Choroid plexus epithelial cell (primary cell): ENCODE results near the gene SNX20.

Experiments used
- DNase-seq: peaks from one replicate; pipeline ENCODE4 v3.0.0-alpha.2; 2010; ENCODE audit warnings: low read depth
- H3K4me3 ChIP-seq: 2 replicates; pipeline ENCODE4 v1.5.1; 2011; ENCODE audit warnings: low read depth, mild to moderate bottlenecking, control low read depth, low read length, moderate library complexity
- TF ChIP-seq, protein P1 (sequence below): conservative IDR thresholded peaks from 2 replicates; pipeline ENCODE4 v1.5.1; 2011; ENCODE audit warnings: low read depth, mild to moderate bottlenecking, control low read depth, inconsistent platforms, low read length, moderate library complexity

The SNX20 gene

DNA sequence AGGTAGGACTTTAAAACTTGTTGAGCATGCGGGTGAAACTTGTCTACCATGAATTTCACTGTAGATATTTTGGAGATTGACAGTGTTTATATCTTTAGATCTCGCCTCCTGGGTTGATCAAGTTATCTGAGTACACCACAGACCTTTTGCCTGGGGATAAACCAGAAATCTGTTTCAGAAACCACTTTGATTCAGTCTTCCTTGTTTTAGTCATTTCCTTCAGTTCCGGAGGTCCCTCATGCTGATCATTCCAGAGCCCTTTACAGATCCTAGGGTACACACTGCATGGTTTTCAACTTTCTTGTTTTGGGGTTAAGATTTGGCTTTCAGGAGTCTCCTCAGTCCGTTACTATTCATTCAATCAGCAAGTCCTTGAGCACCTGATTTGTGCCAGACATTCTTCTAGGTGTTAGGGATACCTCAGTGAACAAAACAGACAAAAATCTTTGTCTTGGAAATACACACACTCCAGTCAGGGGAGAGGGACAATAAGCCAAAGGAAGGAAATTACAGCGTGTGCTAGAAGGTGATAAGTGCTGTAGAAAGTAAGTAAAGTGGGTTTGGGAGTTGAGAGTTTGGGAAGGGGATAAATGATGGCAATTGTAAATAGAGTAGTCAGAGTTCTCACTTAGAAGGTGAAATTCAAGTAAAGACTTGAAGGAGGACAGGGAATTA, 24.5 kb upstream of the SNX20 start:
- H3K4me3 ChIP-seq: no peak overlapping the region
- DNase-seq: no peak
- TF ChIP-seq, protein P1, sequence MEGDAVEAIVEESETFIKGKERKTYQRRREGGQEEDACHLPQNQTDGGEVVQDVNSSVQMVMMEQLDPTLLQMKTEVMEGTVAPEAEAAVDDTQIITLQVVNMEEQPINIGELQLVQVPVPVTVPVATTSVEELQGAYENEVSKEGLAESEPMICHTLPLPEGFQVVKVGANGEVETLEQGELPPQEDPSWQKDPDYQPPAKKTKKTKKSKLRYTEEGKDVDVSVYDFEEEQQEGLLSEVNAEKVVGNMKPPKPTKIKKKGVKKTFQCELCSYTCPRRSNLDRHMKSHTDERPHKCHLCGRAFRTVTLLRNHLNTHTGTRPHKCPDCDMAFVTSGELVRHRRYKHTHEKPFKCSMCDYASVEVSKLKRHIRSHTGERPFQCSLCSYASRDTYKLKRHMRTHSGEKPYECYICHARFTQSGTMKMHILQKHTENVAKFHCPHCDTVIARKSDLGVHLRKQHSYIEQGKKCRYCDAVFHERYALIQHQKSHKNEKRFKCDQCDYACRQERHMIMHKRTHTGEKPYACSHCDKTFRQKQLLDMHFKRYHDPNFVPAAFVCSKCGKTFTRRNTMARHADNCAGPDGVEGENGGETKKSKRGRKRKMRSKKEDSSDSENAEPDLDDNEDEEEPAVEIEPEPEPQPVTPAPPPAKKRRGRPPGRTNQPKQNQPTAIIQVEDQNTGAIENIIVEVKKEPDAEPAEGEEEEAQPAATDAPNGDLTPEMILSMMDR: no peak

DNA sequence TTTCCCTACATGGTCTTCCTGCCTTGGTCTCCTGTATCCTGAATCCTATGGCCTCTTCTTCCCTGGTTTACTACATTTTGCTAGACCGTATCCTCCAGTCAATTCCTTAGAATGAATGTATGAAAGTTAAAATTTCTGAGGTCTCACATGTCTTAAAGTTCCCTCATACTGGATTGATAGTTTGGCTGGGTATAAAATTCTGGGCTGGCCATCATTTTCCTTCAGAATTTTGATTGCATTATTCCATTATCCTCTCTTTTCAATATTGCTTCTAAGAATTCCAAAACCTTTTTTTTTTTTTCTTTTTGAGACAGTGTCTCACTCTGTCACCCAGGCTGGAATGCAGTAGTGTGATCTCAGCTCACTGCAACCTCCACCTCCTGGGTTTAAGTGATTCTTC, 23.1 kb upstream of the SNX20 start:
- no peak overlapping the region for H3K4me3 ChIP-seq
- DNase-seq: no peak
- TF ChIP-seq, protein P1: no peak

DNA sequence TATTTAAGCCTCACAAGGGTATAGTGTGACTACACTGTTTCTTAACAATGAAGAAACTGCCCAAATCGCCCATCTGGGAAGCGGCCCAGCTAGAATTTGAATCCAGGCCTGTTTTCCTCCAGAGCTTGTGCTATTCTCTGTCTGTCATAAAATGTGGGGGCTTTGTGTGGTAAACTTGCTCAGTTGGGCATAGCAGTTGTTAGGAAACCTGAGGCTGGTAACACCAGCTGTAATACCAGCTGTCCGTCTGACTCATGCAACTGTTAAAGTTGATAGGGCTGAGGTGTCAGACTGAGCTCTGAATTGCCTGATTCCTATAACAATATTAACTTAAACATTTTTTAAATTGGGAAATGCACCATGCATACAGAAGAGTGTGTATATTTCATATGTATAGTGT, 21.6 kb upstream of the SNX20 start:
- DNase-seq: no peak
- TF ChIP-seq, protein P1: no peak
- no peak overlapping the region for H3K4me3 ChIP-seq

DNA sequence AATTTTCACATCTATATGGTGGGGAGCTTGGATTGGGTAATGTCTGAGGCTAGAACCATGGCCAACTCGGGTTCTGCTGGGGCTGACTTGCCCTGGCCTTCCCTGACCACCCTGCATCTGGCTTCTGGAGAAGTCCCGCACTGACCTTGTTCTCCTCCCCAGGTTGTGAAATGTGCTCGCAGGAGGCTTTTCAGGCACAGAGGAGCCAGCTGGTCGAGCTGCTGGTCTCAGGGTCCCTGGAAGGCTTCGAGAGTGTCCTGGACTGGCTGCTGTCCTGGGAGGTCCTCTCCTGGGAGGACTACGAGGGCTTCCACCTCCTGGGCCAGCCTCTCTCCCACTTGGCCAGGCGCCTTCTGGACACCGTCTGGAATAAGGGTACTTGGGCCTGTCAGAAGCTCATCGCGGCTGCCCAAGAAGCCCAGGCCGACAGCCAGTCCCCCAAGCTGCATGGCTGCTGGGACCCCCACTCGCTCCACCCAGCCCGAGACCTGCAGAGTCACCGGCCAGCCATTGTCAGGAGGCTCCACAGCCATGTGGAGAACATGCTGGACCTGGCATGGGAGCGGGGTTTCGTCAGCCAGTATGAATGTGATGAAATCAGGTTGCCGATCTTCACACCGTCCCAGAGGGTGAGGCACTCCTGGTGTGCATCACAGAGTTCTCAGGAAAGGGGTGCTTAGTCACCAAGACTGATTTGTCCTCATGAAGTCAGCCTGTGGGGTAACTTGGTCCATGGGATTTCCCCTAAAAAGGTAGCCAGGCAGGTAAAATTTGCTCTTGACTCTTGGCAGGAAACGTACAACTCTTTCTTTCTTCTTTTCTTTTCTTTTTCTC, 18.4 kb upstream of the SNX20 start:
- H3K4me3 ChIP-seq: no peak overlapping the region
- TF ChIP-seq, protein P1: no peak
- DNase-seq: peak; percentile 59

DNA sequence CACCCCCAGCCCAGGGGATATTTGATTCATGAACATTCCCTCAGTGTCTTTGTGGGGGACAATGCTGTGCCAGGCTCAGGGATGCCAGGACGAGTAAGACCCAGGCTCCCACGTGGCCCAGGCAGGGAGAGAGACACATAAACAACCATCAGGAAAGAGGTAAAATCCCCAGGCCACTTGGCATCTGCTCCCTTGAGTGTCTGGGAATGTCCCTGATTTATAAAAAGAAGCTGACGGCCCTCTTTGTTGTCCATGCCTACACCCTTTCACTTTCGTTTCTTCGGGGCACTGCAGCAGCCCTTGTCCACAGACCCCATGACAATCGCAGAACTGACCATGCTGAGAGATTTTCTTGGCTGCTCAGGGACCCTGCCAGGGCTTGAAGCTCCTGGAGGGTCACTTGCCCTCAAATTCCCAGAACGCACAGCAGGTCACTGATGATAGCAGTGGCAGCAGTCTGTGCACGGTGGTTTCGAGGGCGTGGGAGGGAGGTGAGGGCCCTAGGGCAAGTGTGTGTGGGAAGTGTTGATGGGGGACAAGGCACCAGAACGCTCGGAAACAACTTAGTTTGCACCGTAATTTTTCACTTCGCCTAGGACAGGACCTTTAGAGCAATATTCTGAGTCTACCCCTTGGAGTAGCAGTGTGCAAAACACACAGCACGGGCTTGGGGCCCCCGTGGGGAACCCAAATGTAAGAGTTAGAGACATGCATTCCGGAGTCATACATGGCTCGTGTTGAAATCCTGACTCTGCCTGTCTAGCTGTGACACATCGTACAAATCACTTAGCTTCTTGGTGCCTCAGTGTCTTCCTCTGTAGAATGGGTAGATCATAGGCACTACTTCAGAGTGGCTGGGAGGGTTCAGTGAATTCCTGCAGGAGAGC, 17.0 kb upstream of the SNX20 start:
- H3K4me3 ChIP-seq: peak overlapping the region; percentile 48
- TF ChIP-seq, protein P1: no peak
- peak; percentile 66 for DNase-seq

DNA sequence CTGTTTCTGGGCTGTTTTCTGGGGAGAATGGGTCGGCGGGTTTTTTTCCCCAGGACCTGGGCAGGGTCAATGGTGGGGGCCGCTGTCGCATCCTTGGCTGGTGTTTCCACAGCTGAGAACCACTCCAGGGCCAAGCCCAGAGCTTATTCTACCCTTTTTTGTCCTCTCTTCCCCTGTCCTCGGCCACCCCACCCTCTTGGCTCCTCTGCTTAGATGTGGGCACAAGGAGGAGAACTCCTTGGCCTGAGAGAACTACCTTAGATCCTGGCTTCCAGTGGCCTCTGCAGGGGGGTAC, 16.3 kb upstream of the SNX20 start:
- DNase-seq: no peak
- no peak overlapping the region for H3K4me3 ChIP-seq
- TF ChIP-seq, protein P1: no peak
